ENCODE measurements around the gene LRRC1. TPM values are rescaled to one million over a fixed set of nuclear protein-coding genes. Genes with fewer than 3 reads are reported as not detected.

Gene LRRC1
- total and polyA plus RNA-seq, 10 of the 15 experiments (the other 5 are each of a cell fraction or from before 2014, with no cell fraction given), result 0.35 to 9.3 (median 0.63) TPM

- no peaks in the 10 kb centered on the region for H3K4me1 ChIP-seq (ENCODE audit: control insufficient read depth, insufficient read depth, low read length)
- ChIA-PET CTCF (interaction anchor here (0.6 kb wide), 1 partner anchor 100 kb away, joined by 5 read pairs; no protein-coding TSS in a partner anchor), RAD21 (ENCODE audit: unreplicated experiment) (no interaction called here), SMC1A (ENCODE audit: uncharacterized antibody, unreplicated experiment) (interaction anchor here (1.7 kb wide), 1 partner anchor 11 kb away, joined by 3 read pairs; no protein-coding TSS in a partner anchor), POLR2A (no interaction called here)
- intact Hi-C loops (cut with micrococcal nuclease; ENCODE audit: unreplicated experiment), result no loop called here
- no TSS peak for BruUV-seq (replicated peaks)
- DNase-seq (ENCODE audit: low read depth, low spot score) (no peak), ATAC-seq (no peak), FAIRE-seq (no peak)
- TF ChIP-seq POLR2AphosphoS5 (IDR thresholded peaks at IDR 0.05; ENCODE audit: low read length), result no peak
- TF ChIP-seq SP1 (IDR thresholded peaks at IDR 0.05; ENCODE audit: low read depth, low read length), result no peak
- TF ChIP-seq NR2F1 (conservative IDR thresholded peaks at IDR 0.05), result no peak
- no peak for TF ChIP-seq ZNF687 (IDR thresholded peaks at IDR 0.05)
- in situ Hi-C loops (cut with MboI), result no loop called here
- no peak overlapping the region for H3K4me2 ChIP-seq (ENCODE audit: control insufficient read depth, insufficient read depth)
- H3K9ac ChIP-seq (ENCODE audit: control insufficient read depth, insufficient read depth, low read length), result no peak overlapping the region
- H3K27me3 ChIP-seq (replicated peaks in 1 of 2; ENCODE audit: control insufficient read depth in 2 of 2, insufficient read depth in 2 of 2, low read length in 1 of 2), result no peaks in the 10 kb centered on the region
- H4K20me1 ChIP-seq (ENCODE audit: control insufficient read depth, insufficient read depth), result no peaks in the 10 kb centered on the region
- no peak overlapping the region for H3K4me3 ChIP-seq
- H3K27ac ChIP-seq (ENCODE audit: control insufficient read depth, insufficient read depth), result no peak overlapping the region
- H3K36me3 ChIP-seq (ENCODE audit: control insufficient read depth in 2 of 2, insufficient read depth in 2 of 2, low read length in 1 of 2), result no peaks in the 10 kb centered on the region
- 70% methylated on average over 5 of the region's 5 CpGs for WGBS (ENCODE audit: insufficient coverage, insufficient replicate concordance, low lambda C conversion rate, missing lambda C conversion rate)
- H2AFZ ChIP-seq (ENCODE audit: control insufficient read depth, low read depth, low read length), result no peak overlapping the region
- no peaks in the 10 kb centered on the region for H3K9me3 ChIP-seq (replicated peaks; ENCODE audit: control insufficient read depth, insufficient read depth, low read length)
- no peaks in the 10 kb centered on the region for H3K79me2 ChIP-seq (ENCODE audit: control insufficient read depth, insufficient read depth, low read length)
Observed at GRCh38 chr6:53829698-53830221, 35.0 kb downstream of the LRRC1 start.

Data from GM12878 (cell line).